Upper lobe of left lung (tissue), 6 donors: ENCODE results near the gene TULP1. TPM values are rescaled to one million over a fixed set of nuclear protein-coding genes. Genes with fewer than 3 reads are reported as not detected.
A peak's percentile ranks its signal among the peaks of the same experiment; 100 is the strongest.

Source experiments
- ATAC-seq, 2 donors: fragments of 200-7000 bp; cut with Tn5 transposase; one replicate each; pipeline ENCODE4 v1.9.1; 2022; ENCODE audit warnings: mild to moderate bottlenecking in 2 of 2, moderate library complexity in 2 of 2; ENCODE audit not compliant: low FRiP score in 2 of 2
- DNase-seq, 2 donors: peaks; one replicate each; pipeline ENCODE4 v3.0.0-alpha.2; 2019 to 2020
- H3K27ac ChIP-seq, 4 donors: fragments of 200-600 bp; sonication (generic); one replicate each; pipeline ENCODE4 v1.5.1; 2016 to 2019
- H3K27me3 ChIP-seq, 4 donors: fragments of 200-600 bp; sonication (generic); one replicate each; pipeline ENCODE4 v1.5.1; 2017 to 2019
- H3K36me3 ChIP-seq, 4 donors: fragments of 200-600 bp; sonication (generic); one replicate each; pipeline ENCODE4 v1.5.1; 2016 to 2019
- H3K4me1 ChIP-seq, 4 donors: fragments of 200-600 bp; sonication (generic); one replicate each; pipeline ENCODE4 v1.5.1; 2018 to 2019
- H3K4me3 ChIP-seq, 4 donors: fragments of 200-600 bp; sonication (generic); one replicate each; pipeline ENCODE4 v1.5.1; 2017 to 2019; ENCODE audit warnings: mild to moderate bottlenecking in 2 of 4, moderate library complexity in 1 of 4
- H3K9me3 ChIP-seq, 4 donors: fragments of 200-600 bp; sonication (generic); one replicate each; pipeline ENCODE4 v1.5.1; 2018 to 2019
- CTCF ChIP-seq, 6 experiments: fragments of 450-650 bp in 4 of 6; fragments of 200-600 bp in 2 of 6; sonication (generic) in 2 of 6; IDR thresholded peaks; one replicate each; pipeline ENCODE4 v1.5.1; 2016 to 2019; ENCODE audit warnings: antibody characterized with exemption in 6 of 6
- EP300 ChIP-seq, 4 donors: sonication (generic); formaldehyde crosslinking; IDR thresholded peaks; one replicate each; pipeline ENCODE4 v1.5.1; 2017; ENCODE audit warnings: antibody characterized with exemption in 4 of 4, control low read depth in 2 of 4
- POLR2A ChIP-seq, 4 donors: fragments of 450-650 bp; IDR thresholded peaks; one replicate each; pipeline ENCODE4 v1.5.1; 2016 to 2017; ENCODE audit warnings: antibody characterized with exemption in 4 of 4, mild to moderate bottlenecking in 2 of 4
- POLR2AphosphoS5 ChIP-seq, 2 donors: sonication (generic); formaldehyde crosslinking; IDR thresholded peaks; one replicate each; pipeline ENCODE4 v1.5.1; 2017; ENCODE audit warnings: antibody characterized with exemption in 2 of 2
- WGBS, 2 donors: methylation state at CpG; one replicate each; pipeline ENCODE4 v1.1.5; 2017 to 2018; 5-methylcytosine and 5-hydroxymethylcytosine counted together
- total RNA-seq, 6 donors: library from RNA; depleted of rRNA in 4 of 6; stranded (reverse); fragments of >200 nt in 4 of 6; gene quantifications; one replicate each; pipeline versions ENCODE4 v1.1.0 to v1.2.1, GENCODE V29; 2016 to 2021
- donor health status: DM: no; HTN: no; CAD: no; lungs with moderate emphysema.
- donor health status: DM: no; HTN: yes; CAD: no; lungs with severe emphysema.

Gene TULP1
- total RNA-seq, 6 donors from 2014 or later: not detected

GRCh38 chr6:35522660-35523658, 10.3 kb upstream of the TULP1 start:
- H3K27ac ChIP-seq: peak overlapping the region in 2 of 4 donors; percentile 4 to 27
- 32 to 33% methylated on average over 28 to 32 of the region's 32 CpGs for WGBS, 2 donors
- TF ChIP-seq CTCF (IDR thresholded peaks at IDR 0.05) (peak; percentile 95 to 100 (median 96)), EP300 (IDR thresholded peaks at IDR 0.05) (no peak)

GRCh38 chr6:35522151-35522550, 9.5 kb upstream of the TULP1 start:
- 70 to 86% methylated on average over 7 to 12 of the region's 12 CpGs for WGBS, 2 donors
- TF ChIP-seq CTCF (IDR thresholded peaks at IDR 0.05) (no peak), EP300 (IDR thresholded peaks at IDR 0.05) (no peak), POLR2AphosphoS5 (IDR thresholded peaks at IDR 0.05) (no peak), POLR2A (IDR thresholded peaks at IDR 0.05) (no peak)
- no peak for ATAC-seq

More at GRCh38 chr6:35522660-35523658, 10.3 kb upstream of the TULP1 start:
- H3K27me3 ChIP-seq: no peaks in the 10 kb centered on the region
- no peaks in the 10 kb centered on the region for H3K9me3 ChIP-seq
- no peaks in the 10 kb centered on the region for H3K36me3 ChIP-seq
- ATAC-seq: peak; percentile 91 to 93
- DNase-seq: peak; percentile 69 to 78
- peak overlapping the region in 2 of 4 donors; percentile 21 to 37 for H3K4me3 ChIP-seq
- H3K4me1 ChIP-seq: peaks cover 0 to 12% (median 9%) of the 10 kb centered on the region in 4 donors

GRCh38 chr6:35521235-35521634, 8.5 kb upstream of the TULP1 start:
- DNase-seq (no peak), ATAC-seq (no peak)
- Histone ChIP-seq H3K27ac (no peak overlapping the region), H3K9me3 (no peaks in the 10 kb centered on the region), H3K27me3 (no peaks in the 10 kb centered on the region), H3K4me1 (peaks cover 0 to 12% (median 9%) of the 10 kb centered on the region in 4 donors), H3K36me3 (no peaks in the 10 kb centered on the region), H3K4me3 (no peak overlapping the region)
- WGBS, 2 donors: 96 to 97% methylated on average over 4 of the region's 4 CpGs
- no peak for TF ChIP-seq CTCF (IDR thresholded peaks at IDR 0.05)
- TF ChIP-seq EP300 (IDR thresholded peaks at IDR 0.05): no peak
- TF ChIP-seq POLR2A (IDR thresholded peaks at IDR 0.05): no peak
- TF ChIP-seq POLR2AphosphoS5 (IDR thresholded peaks at IDR 0.05): no peak

More at GRCh38 chr6:35522151-35522550, 9.5 kb upstream of the TULP1 start:
- no peak overlapping the region for H3K4me3 ChIP-seq
- H3K9me3 ChIP-seq: no peaks in the 10 kb centered on the region
- no peak overlapping the region for H3K27ac ChIP-seq
- no peaks in the 10 kb centered on the region for H3K27me3 ChIP-seq
- H3K4me1 ChIP-seq: peaks cover 0 to 12% (median 9%) of the 10 kb centered on the region in 4 donors
- no peak for DNase-seq
- H3K36me3 ChIP-seq: no peaks in the 10 kb centered on the region

GRCh38 chr6:35519313-35520015, 6.8 kb upstream of the TULP1 start:
- peaks cover 0 to 12% (median 9%) of the 10 kb centered on the region in 4 donors for H3K4me1 ChIP-seq
- DNase-seq: no peak
- H3K9me3 ChIP-seq: no peaks in the 10 kb centered on the region
- no peaks in the 10 kb centered on the region for H3K27me3 ChIP-seq
- no peak overlapping the region for H3K27ac ChIP-seq
- no peak for ATAC-seq
- 84 to 89% methylated on average over 7 to 9 of the region's 9 CpGs for WGBS, 2 donors
- no peak overlapping the region for H3K4me3 ChIP-seq
- TF ChIP-seq EP300 (IDR thresholded peaks at IDR 0.05) (no peak), POLR2A (IDR thresholded peaks at IDR 0.05) (no peak), CTCF (IDR thresholded peaks at IDR 0.05) (no peak), POLR2AphosphoS5 (IDR thresholded peaks at IDR 0.05) (no peak)
- no peaks in the 10 kb centered on the region for H3K36me3 ChIP-seq
